ENCODE measurements around the gene SIPA1L3.

The SIPA1L3 gene

GRCh38 chr19:37979547-37980082 is 72.6 kb downstream of the SIPA1L3 start:
- DNase-seq (ENCODE audit: low read depth), result no peak

GRCh38 chr19:37980419-37981170 is 73.6 kb downstream of the SIPA1L3 start:
- no peak for DNase-seq (ENCODE audit: low read depth)

GRCh38 chr19:37981785-37982475 is 74.9 kb downstream of the SIPA1L3 start:
- peak; percentile 78 for DNase-seq (ENCODE audit: low read depth)

- no peak for DNase-seq (ENCODE audit: low read depth)
Observed at GRCh38 chr19:37982655-37983054, 75.6 kb downstream of the SIPA1L3 start.

- no peak for DNase-seq (ENCODE audit: low read depth)
Observed at GRCh38 chr19:37983153-37983552, 76.1 kb downstream of the SIPA1L3 start.

- no peak for DNase-seq (ENCODE audit: low read depth)
Observed at GRCh38 chr19:37983916-37984315, 76.9 kb downstream of the SIPA1L3 start.

GRCh38 chr19:37986048-37986750 is 79.2 kb downstream of the SIPA1L3 start:
- DNase-seq (ENCODE audit: low read depth), result no peak

- no peak for DNase-seq (ENCODE audit: low read depth)
Observed at GRCh38 chr19:37987356-37988332, 80.6 kb downstream of the SIPA1L3 start.

- no peak for DNase-seq (ENCODE audit: low read depth)
Observed at GRCh38 chr19:37988758-37989635, 82.0 kb downstream of the SIPA1L3 start.

GRCh38 chr19:37989855-37990254 is 82.8 kb downstream of the SIPA1L3 start:
- no peak for DNase-seq (ENCODE audit: low read depth)

- no peak for DNase-seq (ENCODE audit: low read depth)
Observed at GRCh38 chr19:37990362-37990761, 83.4 kb downstream of the SIPA1L3 start.

GRCh38 chr19:37991176-37991835 is 84.3 kb downstream of the SIPA1L3 start:
- no peak for DNase-seq (ENCODE audit: low read depth)

- DNase-seq (ENCODE audit: low read depth), result no peak
Observed at GRCh38 chr19:37991841-37992248, 84.8 kb downstream of the SIPA1L3 start.

- DNase-seq (ENCODE audit: low read depth), result no peak
Observed at GRCh38 chr19:37992761-37993160, 85.8 kb downstream of the SIPA1L3 start.

- DNase-seq (ENCODE audit: low read depth), result no peak
Observed at GRCh38 chr19:37994823-37995130, 87.8 kb downstream of the SIPA1L3 start.

- no peak for DNase-seq (ENCODE audit: low read depth)
Observed at GRCh38 chr19:37995346-37995745, 88.3 kb downstream of the SIPA1L3 start.

GRCh38 chr19:37997911-37998344 is 90.9 kb downstream of the SIPA1L3 start:
- DNase-seq (ENCODE audit: low read depth), result peak; percentile 88

- no peak for DNase-seq (ENCODE audit: low read depth)
Observed at GRCh38 chr19:37998801-37999308, 91.8 kb downstream of the SIPA1L3 start.

GRCh38 chr19:37999309-38000213 is 92.6 kb downstream of the SIPA1L3 start:
- DNase-seq (ENCODE audit: low read depth), result peak; percentile 98
